Measurements from ENCODE around the gene NKTR. TPM values are rescaled to one million over a fixed set of nuclear protein-coding genes. Genes with fewer than 3 reads are reported as not detected.

NKTR gene
- polyA plus RNA-seq, 3 donors = 2.6 to 78.5 (median 5.8) TPM

GRCh38 chr3:42685363-42685881, 84.9 kb downstream of the NKTR start, which contains the start of gene KLHL40:
TSS of gene KLHL40 (plus strand) at chr3:42685537. CDS start at chr3:42685619, 82 bp downstream.
- WGBS (ENCODE audit: insufficient coverage) = 47% methylated on average over 32 of the region's 34 CpGs
- H3K9me3 Mint-ChIP-seq = peaks cover 0 to 10% (median 0%) of the 10 kb centered on the region in 7 donors
- intact Hi-C loops (cut with micrococcal nuclease) = no loop called here

More at GRCh38 chr3:42685363-42685881, 84.9 kb downstream of the NKTR start, which contains the start of gene KLHL40:
- Histone ChIP-seq H3K27ac (ENCODE audit: low read depth in 1 of 2, low read length in 2 of 2) (no peak within 1 kb of the TSS), H3K36me3 (replicated peaks in 1 of 2; ENCODE audit: control insufficient read depth in 1 of 2, insufficient read depth in 2 of 2, low read length in 2 of 2) (no peaks in the 10 kb centered on the region), H3K27me3 (ENCODE audit: control insufficient read depth in 2 of 2, insufficient read depth in 2 of 2, low read length in 2 of 2) (peaks cover 0 to 29% of the 10 kb centered on the region in 2 donors), H3K79me2 (ENCODE audit: insufficient read depth, low read length) (no peaks in the 10 kb centered on the region), H3K9me3 (replicated peaks in 1 of 2; ENCODE audit: control insufficient read depth in 1 of 2, insufficient read depth in 1 of 2, low read length in 2 of 2) (peaks cover 0 to 5% of the 10 kb centered on the region in 2 donors), H4K20me1 (ENCODE audit: insufficient read depth, low read length) (no peaks in the 10 kb centered on the region), H3K4me1 (ENCODE audit: control insufficient read depth in 1 of 2, insufficient read depth in 2 of 2, low read length in 2 of 2) (peaks cover 0 to 4% of the 10 kb centered on the region in 2 donors), H3K4me2 (replicated peaks; ENCODE audit: extremely low read depth, low read length, poor library complexity, severe bottlenecking) (no peak within 1 kb of the TSS), H3K9ac (ENCODE audit: insufficient read depth, low read length, poor library complexity, severe bottlenecking) (no peak within 1 kb of the TSS), H2AFZ (ENCODE audit: insufficient read depth, low read depth, low read length, poor library complexity, severe bottlenecking) (no peak within 1 kb of the TSS), H3K4me3 (replicated peaks in 1 of 3; ENCODE audit: low read depth in 2 of 3, low read length in 3 of 3) (no peak within 1 kb of the TSS)
- no peaks in the 10 kb centered on the region for H3K36me3 Mint-ChIP-seq
- peaks cover 11% of the 10 kb centered on the region for H3K4me1 Mint-ChIP-seq
- H3K27ac Mint-ChIP-seq = peak within 1 kb of the TSS in 3 of 7 donors; percentile 22 to 66 (median 64)
- no peak for TF ChIP-seq CTCF (IDR thresholded peaks at IDR 0.05)
- no peak for DNase-seq
- peak within 1 kb of the TSS; percentile 53 to 87 for H3K4me3 Mint-ChIP-seq
- H3K27me3 Mint-ChIP-seq (ENCODE audit: low read depth in 3 of 3) = peaks cover 35 to 47% (median 40%) of the 10 kb centered on the region in 3 donors
